GM10248 (cell line): ENCODE data around the gene MRRF.

Experiments
- CTCF ChIA-PET: fragments of 300-600 bp; sonication (Branson Sonifier 250); formaldehyde crosslinking; extraction: SDS; loops from one replicate; lab custom pipeline; 2021; ENCODE audit warnings: antibody characterized with exemption; lab: Yijun Ruan, JAX
- POLR2A ChIA-PET: fragments of 350-650 bp; sonication (Branson Sonifier 250); formaldehyde crosslinking; extraction: SDS; loops from one replicate; lab custom pipeline; 2020; ENCODE audit warnings: antibody characterized with exemption; lab: Yijun Ruan, JAX
- DNase-seq: peaks from one replicate; pipeline ENCODE4 v3.0.0; 2012; ENCODE audit errors: extremely low spot score
- CTCF ChIP-seq: IDR thresholded peaks from 2 replicates; pipeline ENCODE4 v1.5.1; 2012; ENCODE audit warnings: mild to moderate bottlenecking, low read depth; ENCODE audit errors: extremely low read depth, missing control alignments, control extremely low read depth

MRRF gene

DNA sequence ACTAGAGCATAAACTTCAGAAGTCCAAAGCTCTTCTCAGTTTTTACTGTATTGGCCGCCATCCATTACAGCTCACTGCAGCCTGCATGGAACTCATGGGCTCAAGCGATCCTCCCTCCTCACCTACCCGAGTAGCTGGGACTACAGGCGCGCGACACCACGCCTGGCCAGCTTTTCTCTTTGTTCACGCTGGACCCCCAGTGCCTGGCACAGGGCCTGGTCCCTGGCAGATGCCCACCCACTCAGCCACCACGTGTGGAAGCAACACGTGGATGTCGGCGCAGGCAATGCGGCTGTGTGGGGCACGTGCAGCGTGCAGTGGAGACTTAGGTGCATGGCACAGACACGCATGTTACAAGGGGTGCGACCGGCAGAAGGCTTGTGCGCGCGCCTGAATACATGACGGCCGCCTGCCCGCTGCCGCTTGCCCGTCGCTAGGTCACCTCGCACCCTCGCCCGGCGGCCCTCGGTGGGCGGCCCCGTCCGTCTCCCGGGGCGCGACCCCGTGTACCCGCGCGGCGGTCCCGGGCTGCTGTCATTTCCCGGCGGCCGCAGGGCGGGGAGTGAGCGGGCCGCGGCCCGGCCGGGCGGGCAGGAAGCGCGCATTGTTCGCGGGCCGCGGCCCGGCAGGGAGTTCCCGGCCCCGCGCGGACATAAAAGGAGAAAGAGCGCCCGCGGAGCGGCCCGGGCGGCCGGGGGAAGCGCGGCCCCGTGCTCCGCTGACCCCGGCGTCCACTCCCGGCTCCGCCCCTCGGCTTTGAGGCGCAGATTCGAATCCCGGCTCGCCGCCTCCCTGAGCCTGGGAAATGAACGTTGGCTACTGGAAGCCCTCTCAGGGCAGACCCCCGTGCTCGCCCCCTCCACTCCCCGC, 82.0 kb downstream of the MRRF start:
- no peak for TF ChIP-seq CTCF
- CTCF ChIA-PET: interaction anchor here (1.0 to 11.1 kb wide), 5 partner anchors 9 to 248 kb away, joined by 4 to 243 read pairs (median 8); no protein-coding TSS in a partner anchor
- no peak for DNase-seq
- POLR2A ChIA-PET: no interaction called here

- CTCF ChIA-PET: interaction anchor here (9.8 to 11.1 kb wide), 2 partner anchors 223 to 249 kb away, joined by 100 to 243 read pairs; no protein-coding TSS in a partner anchor
- DNase-seq: no peak
- no peak for TF ChIP-seq CTCF
- POLR2A ChIA-PET: no interaction called here
Observed at GRCh38 chr9:122347348-122348287, 82.9 kb downstream of the MRRF start.

- ChIA-PET CTCF (interaction anchor here (9.8 to 11.1 kb wide), 2 partner anchors 224 to 250 kb away, joined by 100 to 243 read pairs; no protein-coding TSS in a partner anchor), POLR2A (no interaction called here)
- no peak for DNase-seq
- TF ChIP-seq CTCF: no peak
Observed at GRCh38 chr9:122348288-122348777, 83.7 kb downstream of the MRRF start.

- POLR2A ChIA-PET: no interaction called here
- CTCF ChIA-PET: interaction anchor here (1.8 to 11.1 kb wide), 3 partner anchors 203 to 250 kb away, joined by 4 to 243 read pairs (median 100); no protein-coding TSS in a partner anchor
- TF ChIP-seq CTCF: no peak
- no peak for DNase-seq
Observed at GRCh38 chr9:122348791-122349190, 84.1 kb downstream of the MRRF start.

DNA sequence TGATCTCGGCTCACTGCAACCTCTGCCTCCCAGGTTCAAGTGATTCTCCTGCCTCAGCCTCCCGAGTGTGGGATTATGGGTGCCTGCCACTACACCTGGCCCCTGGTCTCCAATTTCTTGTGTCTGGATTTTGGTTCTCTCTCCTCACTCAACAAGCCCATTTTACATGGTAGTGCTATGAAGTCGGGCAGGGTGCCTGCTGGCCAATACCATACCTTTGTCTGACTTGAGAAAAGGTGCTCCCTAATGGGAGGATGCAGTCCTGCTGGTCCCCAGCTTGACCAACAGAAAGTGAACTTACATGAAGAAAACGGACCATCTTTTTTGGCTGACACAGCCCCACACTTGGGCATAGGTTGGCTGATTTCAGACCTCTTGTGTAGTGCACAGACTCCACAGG, 84.5 kb downstream of the MRRF start:
- no peak for DNase-seq
- CTCF ChIA-PET: interaction anchor here (0.9 to 11.1 kb wide), 13 partner anchors 11 to 260 kb away, joined by 3 to 243 read pairs (median 6); no protein-coding TSS in a partner anchor
- POLR2A ChIA-PET: no interaction called here
- no peak for TF ChIP-seq CTCF
